Stomach smooth muscle (tissue), 2 donors: ENCODE measurements around the gene BLVRB.
"Not testable (repeated sequence)": the region's sequence is repeated elsewhere in the genome, so short reads cannot be mapped to it uniquely, and the experiment has no call there.

Experiments
- H3K27ac ChIP-seq: one replicate; pipeline ENCODE4 v1.7.0; 2013; ENCODE audit warnings: mild to moderate bottlenecking, low read length, inconsistent platforms
- H3K27me3 ChIP-seq, 2 donors: one replicate each; pipeline ENCODE4 v1.7.0; 2013; ENCODE audit warnings: low read length in 2 of 2; ENCODE audit not compliant: insufficient read depth in 2 of 2, control insufficient read depth in 1 of 2
- H3K36me3 ChIP-seq, 2 donors: one replicate each; pipeline ENCODE4 v1.7.0; 2013; ENCODE audit warnings: low read length in 2 of 2; ENCODE audit not compliant: control insufficient read depth in 2 of 2, insufficient read depth in 2 of 2
- H3K4me1 ChIP-seq: one replicate; pipeline ENCODE4 v1.7.0; 2013; ENCODE audit warnings: low read length; ENCODE audit not compliant: control insufficient read depth, insufficient read depth
- H3K4me3 ChIP-seq, 2 donors: one replicate each; pipeline ENCODE4 v1.7.0; 2013; ENCODE audit warnings: low read length in 2 of 2
- H3K9ac ChIP-seq, 2 donors: one replicate each; pipeline ENCODE4 v1.7.0; 2013; ENCODE audit warnings: low read length in 2 of 2, mild to moderate bottlenecking in 1 of 2
- H3K9me3 ChIP-seq, 2 donors: one replicate each; pipeline ENCODE4 v1.7.0; 2013; ENCODE audit warnings: low read length in 2 of 2; ENCODE audit not compliant: control insufficient read depth in 2 of 2
- donor health status: healthy.
- donor health status: Pancreatic carcinoma.

Gene BLVRB

DNA sequence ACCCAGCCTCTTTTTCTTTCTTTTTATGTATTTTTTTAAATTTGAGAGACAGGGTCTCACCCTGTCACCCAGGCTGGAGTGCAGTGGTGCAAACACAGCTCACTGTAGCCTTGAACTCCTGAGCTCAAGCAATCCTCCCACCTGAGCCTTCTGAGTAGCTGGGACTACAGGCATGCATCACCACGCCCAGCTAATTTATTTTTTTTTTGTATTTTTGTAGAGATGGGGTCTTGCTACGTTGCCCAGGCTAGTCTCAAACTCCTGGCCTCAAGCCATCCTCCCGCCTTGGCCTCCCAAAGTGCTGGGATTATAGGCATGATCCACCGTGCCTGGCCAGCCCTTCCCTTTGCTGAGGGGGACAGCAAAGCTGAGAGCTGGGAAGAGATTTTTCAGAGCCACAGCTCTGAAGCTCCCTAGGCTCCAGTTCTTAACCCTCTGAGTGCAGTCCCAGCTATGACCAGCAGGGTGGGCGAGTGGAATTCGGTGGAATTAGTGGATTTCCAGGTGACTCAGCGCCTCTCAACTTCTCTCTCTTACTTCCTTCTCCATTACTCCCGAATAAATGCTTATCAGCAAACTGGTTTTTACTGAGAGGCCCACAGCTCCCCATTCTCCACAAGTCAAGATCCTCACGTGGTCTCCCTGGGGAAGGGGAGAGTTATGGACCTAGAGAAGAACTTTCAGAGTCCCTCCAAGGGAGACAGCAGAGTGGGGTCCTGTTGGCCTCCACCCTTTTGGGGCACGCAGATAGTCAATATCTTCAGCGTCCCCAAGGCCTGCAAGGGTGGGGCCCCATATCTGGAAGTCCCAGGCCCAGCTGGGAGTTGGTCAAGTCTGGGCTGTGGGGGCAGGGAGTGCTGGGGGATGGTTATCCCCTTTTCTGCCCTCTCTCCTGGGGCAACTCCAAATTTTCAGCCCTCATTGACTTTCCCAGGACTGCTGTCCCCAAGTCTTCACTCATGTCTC lies 1.2 kb downstream of the BLVRB start:
- Histone ChIP-seq H3K4me3 (peak overlapping the region; percentile 88 to 90), H3K9ac (peak overlapping the region; percentile 73 to 79), H3K4me1 (peaks cover 23% of the 10 kb centered on the region), H3K9me3 (no peaks in the 10 kb centered on the region), H3K27me3 (no peaks in the 10 kb centered on the region), H3K36me3 (no peaks in the 10 kb centered on the region), H3K27ac (peak overlapping the region; percentile 84)

GRCh38 chr19:40463587-40464037 lies 1.9 kb downstream of the BLVRB start:
- H3K9me3 ChIP-seq, H3K27ac ChIP-seq, H3K27me3 ChIP-seq, H3K36me3 ChIP-seq, H3K4me3 ChIP-seq, H3K9ac ChIP-seq: not testable (repeated sequence)
- peaks cover 23% of the 10 kb centered on the region for H3K4me1 ChIP-seq

DNA sequence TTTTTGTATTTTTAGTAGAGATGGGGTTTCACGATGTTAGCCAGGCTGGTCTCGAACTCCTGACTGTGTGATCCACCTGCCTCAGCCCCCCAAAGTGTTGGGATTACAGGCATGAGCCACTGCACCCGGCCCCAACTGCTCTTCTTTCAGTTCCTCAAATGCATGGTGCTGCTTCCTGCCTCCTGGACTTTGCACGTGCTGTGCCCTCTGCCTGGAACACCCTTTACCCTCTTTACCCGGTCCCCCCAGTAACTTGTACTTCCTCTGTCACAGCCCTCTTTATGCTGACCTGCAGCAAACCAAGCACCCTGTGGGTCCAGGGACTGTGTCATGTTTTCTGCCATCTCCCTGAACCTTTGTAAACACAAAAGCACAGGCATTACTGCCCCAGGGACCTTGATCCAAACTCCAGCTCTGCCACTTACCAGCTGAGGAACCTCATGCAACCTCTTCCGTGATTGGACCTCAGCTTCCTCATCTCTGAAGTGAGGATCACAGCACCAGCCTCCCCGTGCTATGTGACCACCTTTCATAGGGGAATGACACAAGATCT lies 3.8 kb downstream of the BLVRB start:
- H3K4me3 ChIP-seq: no peak overlapping the region
- H3K4me1 ChIP-seq: peaks cover 20% of the 10 kb centered on the region
- H3K36me3 ChIP-seq: no peaks in the 10 kb centered on the region
- H3K27ac ChIP-seq: no peak overlapping the region
- no peaks in the 10 kb centered on the region for H3K27me3 ChIP-seq
- H3K9me3 ChIP-seq: no peaks in the 10 kb centered on the region
- no peak overlapping the region for H3K9ac ChIP-seq

DNA sequence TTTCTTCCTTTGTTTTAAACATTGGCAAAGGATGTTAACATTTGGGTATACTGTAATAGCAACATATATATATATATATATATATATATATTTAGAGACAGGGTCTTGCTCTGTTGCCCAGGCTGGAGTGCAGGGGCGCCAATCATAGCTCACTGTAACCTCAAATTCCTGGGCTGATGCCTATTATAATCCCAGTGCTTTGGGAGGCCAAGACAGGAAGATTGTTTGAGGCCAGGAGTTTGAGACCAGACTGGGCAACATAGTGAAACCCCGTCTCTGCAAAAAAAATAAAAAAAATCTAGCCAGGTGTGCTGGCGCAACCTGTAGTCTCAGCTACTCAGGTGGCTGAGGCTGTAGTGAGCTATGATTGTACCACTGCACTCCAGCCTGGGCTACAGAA lies 5.4 kb downstream of the BLVRB start:
- no peaks in the 10 kb centered on the region for H3K9me3 ChIP-seq
- H3K9ac ChIP-seq: no peak overlapping the region
- H3K27me3 ChIP-seq: no peaks in the 10 kb centered on the region
- peaks cover 2 to 4% of the 10 kb centered on the region in 2 donors for H3K36me3 ChIP-seq
- H3K27ac ChIP-seq: no peak overlapping the region
- peaks cover 10% of the 10 kb centered on the region for H3K4me1 ChIP-seq
- H3K4me3 ChIP-seq: no peak overlapping the region

DNA sequence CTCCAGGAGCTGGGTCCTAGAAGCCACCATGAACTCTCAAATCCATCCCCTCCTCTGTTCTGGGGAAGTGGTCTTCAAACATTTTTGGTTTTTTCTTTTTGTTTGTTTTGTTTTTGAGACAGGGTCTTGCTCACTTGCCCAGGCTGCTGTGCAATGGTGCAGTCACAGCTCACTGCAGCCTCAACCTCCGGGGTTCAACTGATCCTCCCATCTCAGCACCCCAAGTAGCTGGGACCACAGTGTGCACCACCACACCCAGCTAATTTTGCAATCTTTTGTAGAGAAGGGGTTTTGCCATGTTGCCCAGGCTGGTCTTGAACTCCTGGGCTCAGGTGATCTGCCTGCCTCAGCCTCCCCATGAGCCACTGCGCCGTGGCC lies 7.0 kb downstream of the BLVRB start:
- Histone ChIP-seq H3K9ac (no peak overlapping the region), H3K4me3 (no peak overlapping the region), H3K27ac (no peak overlapping the region), H3K27me3 (no peaks in the 10 kb centered on the region), H3K36me3 (peaks cover 3 to 5% of the 10 kb centered on the region in 2 donors), H3K4me1 (no peaks in the 10 kb centered on the region), H3K9me3 (no peaks in the 10 kb centered on the region)

GRCh38 chr19:40457953-40458596 lies 7.5 kb downstream of the BLVRB start:
- Histone ChIP-seq H3K4me3 (no peak overlapping the region), H3K9me3 (no peaks in the 10 kb centered on the region), H3K27me3 (no peaks in the 10 kb centered on the region), H3K9ac (no peak overlapping the region), H3K4me1 (no peaks in the 10 kb centered on the region), H3K36me3 (peaks cover 5% of the 10 kb centered on the region in 2 donors), H3K27ac (no peak overlapping the region)

DNA sequence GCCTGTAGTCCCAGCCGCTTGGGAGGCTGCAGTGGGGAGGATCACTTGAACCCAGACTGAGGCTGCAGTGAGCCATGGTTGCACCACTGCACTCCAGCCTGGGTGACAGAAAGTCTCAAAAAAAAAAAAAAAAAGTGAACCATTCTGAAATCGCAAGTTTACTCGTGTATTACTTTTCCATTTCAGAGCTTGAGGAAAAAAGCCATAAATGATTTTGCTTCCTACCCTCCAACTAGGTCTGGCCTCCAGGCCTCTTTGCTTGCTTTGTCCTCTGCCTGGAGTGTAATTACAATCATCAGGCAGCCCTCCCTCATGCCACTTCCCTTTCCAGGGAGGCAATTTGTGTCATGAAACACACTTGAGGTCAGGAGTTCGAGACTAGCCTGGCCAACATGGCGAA lies 8.5 kb downstream of the BLVRB start:
- no peaks in the 10 kb centered on the region for H3K27me3 ChIP-seq
- H3K9me3 ChIP-seq: no peaks in the 10 kb centered on the region
- peaks cover 5% of the 10 kb centered on the region in 2 donors for H3K36me3 ChIP-seq
- no peak overlapping the region for H3K4me3 ChIP-seq
- H3K4me1 ChIP-seq: no peaks in the 10 kb centered on the region
- no peak overlapping the region for H3K9ac ChIP-seq
- H3K27ac ChIP-seq: no peak overlapping the region

DNA sequence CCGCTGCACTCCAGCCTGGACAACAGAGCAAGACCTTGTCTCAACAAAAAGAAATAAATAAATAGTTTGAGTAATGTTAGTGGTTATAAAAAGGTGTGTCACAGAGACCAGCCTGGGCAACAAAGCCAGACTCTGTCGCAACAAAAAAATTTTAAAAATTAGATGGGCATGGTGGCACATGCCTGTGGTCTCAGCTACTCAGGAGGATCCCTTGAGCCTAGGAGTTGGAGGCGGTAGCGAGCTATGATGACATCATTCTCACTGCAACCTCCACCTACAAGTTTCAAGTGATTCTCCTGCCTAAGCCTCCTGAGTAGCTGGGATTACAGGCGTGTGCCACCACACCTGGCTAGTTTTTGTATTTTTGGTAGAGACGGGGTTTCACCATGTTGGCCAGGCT lies 11.6 kb downstream of the BLVRB start:
- H3K36me3 ChIP-seq: peaks cover 5 to 11% of the 10 kb centered on the region in 2 donors
- H3K9ac ChIP-seq, H3K4me3 ChIP-seq, H3K27ac ChIP-seq, H3K9me3 ChIP-seq, H3K4me1 ChIP-seq, H3K27me3 ChIP-seq: not testable (repeated sequence)

GRCh38 chr19:40453151-40453735 lies 12.3 kb downstream of the BLVRB start:
- Histone ChIP-seq H3K4me3 (no peak overlapping the region), H3K9me3 (no peaks in the 10 kb centered on the region), H3K27me3 (no peaks in the 10 kb centered on the region), H3K27ac (no peak overlapping the region), H3K36me3 (peaks cover 5 to 16% of the 10 kb centered on the region in 2 donors), H3K9ac (no peak overlapping the region), H3K4me1 (no peaks in the 10 kb centered on the region)

- Histone ChIP-seq H3K27ac (no peak overlapping the region), H3K9me3 (no peaks in the 10 kb centered on the region), H3K36me3 (peaks cover 8 to 23% of the 10 kb centered on the region in 2 donors)
Observed at GRCh38 chr19:40452016-40452415, 13.5 kb downstream of the BLVRB start.

More at GRCh38 chr19:40452016-40452415, 13.5 kb downstream of the BLVRB start:
- H3K4me3 ChIP-seq: no peak overlapping the region
- H3K4me1 ChIP-seq: no peaks in the 10 kb centered on the region
- H3K9ac ChIP-seq: no peak overlapping the region
- no peaks in the 10 kb centered on the region for H3K27me3 ChIP-seq
